OCI-LY1 (cell line): ENCODE results near the gene FOXQ1.

Experiments
- EZH2 ChIP-seq: fragments of 200-600 bp; sonication (generic), shearing (Covaris generic); IDR thresholded peaks from 2 replicates; pipeline ENCODE4 v1.8.0; 2017; ENCODE audit warnings: borderline replicate concordance, mixed run types, mild to moderate bottlenecking, antibody characterized with exemption, low read length, moderate library complexity, mixed read lengths
- TF ChIP-seq, protein P1 (sequence below): fragments of 200-600 bp; sonication (generic), shearing (Covaris generic); IDR thresholded peaks from 2 replicates; pipeline ENCODE4 v1.5.1; 2017; ENCODE audit warnings: mild to moderate bottlenecking, antibody characterized with exemption, low read length, moderate library complexity, mixed read lengths

GRCh38 chr6:1283501-1283900, 28.4 kb upstream of the FOXQ1 start:
- TF ChIP-seq, protein P1, sequence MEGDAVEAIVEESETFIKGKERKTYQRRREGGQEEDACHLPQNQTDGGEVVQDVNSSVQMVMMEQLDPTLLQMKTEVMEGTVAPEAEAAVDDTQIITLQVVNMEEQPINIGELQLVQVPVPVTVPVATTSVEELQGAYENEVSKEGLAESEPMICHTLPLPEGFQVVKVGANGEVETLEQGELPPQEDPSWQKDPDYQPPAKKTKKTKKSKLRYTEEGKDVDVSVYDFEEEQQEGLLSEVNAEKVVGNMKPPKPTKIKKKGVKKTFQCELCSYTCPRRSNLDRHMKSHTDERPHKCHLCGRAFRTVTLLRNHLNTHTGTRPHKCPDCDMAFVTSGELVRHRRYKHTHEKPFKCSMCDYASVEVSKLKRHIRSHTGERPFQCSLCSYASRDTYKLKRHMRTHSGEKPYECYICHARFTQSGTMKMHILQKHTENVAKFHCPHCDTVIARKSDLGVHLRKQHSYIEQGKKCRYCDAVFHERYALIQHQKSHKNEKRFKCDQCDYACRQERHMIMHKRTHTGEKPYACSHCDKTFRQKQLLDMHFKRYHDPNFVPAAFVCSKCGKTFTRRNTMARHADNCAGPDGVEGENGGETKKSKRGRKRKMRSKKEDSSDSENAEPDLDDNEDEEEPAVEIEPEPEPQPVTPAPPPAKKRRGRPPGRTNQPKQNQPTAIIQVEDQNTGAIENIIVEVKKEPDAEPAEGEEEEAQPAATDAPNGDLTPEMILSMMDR: no peak
- TF ChIP-seq EZH2: no peak
